Stimulated activated CD4-positive, alpha-beta T cell treated with anti-CD3 and anti-CD28 coated beads, Interleukin-2, amount 100 ng/mL, for 4 hours (primary cell): Measurements from ENCODE around the gene TMEM45A.
"Not testable (repeated sequence)": the region's sequence is repeated elsewhere in the genome, so short reads cannot be mapped to it uniquely, and the experiment has no call there.

Experiments used
- DNase-seq: peaks from one replicate; pipeline ENCODE4 v3.0.0-alpha.2; 2020; ENCODE audit warnings: low read depth

The TMEM45A gene

DNA sequence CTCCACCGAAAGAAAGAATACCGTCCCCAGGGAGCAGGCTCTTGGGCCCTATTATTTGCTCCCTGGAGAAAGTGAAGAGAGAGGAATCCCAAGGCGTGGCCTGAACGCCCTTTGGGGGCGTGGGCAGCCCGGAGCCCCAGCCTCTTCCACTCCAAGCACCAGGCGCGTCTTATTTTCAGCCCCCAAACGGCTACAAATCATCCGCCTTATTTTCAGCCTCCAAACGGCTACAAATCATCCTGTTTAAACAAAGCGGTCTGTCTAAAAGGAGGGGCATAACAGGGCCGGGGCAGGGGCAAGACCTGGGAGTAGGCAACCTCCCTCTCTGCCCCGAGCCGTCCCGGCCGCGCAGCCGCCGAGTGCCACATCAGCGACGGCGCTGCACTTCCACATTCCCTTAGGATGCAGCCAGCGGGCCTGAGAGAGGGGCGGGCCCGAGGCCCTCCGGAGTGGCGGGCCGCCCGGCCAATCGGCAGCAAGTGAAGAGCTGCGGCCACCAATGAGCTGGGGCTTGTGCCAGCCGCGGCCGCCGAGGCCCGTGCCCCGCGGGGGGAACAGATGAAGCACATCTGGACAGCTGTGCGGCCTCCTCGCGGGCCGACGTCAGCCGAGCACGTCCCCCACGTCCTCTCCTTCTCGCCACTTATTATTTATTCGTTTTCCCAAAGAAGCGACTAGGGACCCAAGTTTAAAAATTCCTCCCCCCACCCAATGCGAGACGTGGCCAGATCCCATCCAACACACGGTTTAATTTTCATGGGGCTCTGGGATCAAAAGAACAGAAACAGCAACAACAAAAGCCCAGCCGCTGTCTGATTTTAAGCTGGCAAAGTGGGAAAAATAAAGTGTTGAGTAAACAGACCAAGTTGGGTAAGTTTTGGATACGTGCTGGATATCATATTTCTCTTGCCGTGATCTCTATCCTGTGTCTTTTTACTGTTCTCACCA lies at the start of gene TMEM45A:
TMEM45A (plus strand) TSS at position 561 of the 948 bp plus-strand sequence. CDS start 62,593 bp downstream, outside the sequence.
- peak; percentile 55 for DNase-seq

- no peak for DNase-seq
Observed at GRCh38 chr3:100443690-100444089, 48.7 kb upstream of the TMEM45A start.

- DNase-seq, result not testable (repeated sequence)
Observed at GRCh38 chr3:100447067-100447466, 45.4 kb upstream of the TMEM45A start.

GRCh38 chr3:100448079-100448478 lies 44.3 kb upstream of the TMEM45A start:
- no peak for DNase-seq

DNA sequence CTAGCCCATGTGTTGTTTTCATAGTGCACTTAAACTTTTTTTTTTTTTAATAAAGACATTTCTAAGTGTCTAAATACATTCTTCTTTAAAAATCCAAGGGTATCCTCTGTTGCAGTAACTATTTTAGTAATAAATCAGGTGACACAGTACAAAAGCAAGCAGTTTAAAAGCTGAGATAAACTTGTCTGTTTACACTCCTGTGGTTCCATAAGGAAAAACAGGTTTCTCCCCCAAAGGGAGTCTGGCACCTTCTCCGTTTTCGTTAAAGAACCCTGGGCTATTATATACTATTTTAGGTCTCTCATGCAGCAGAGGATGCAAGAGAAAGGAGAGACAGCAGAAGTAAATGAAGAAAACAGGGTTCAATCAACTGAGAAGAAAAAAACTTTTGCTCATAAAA lies 43.2 kb upstream of the TMEM45A start:
- no peak for DNase-seq

GRCh38 chr3:100454677-100455076 lies 37.7 kb upstream of the TMEM45A start:
- no peak for DNase-seq

GRCh38 chr3:100455841-100456550 lies 36.4 kb upstream of the TMEM45A start:
- DNase-seq, result no peak

DNA sequence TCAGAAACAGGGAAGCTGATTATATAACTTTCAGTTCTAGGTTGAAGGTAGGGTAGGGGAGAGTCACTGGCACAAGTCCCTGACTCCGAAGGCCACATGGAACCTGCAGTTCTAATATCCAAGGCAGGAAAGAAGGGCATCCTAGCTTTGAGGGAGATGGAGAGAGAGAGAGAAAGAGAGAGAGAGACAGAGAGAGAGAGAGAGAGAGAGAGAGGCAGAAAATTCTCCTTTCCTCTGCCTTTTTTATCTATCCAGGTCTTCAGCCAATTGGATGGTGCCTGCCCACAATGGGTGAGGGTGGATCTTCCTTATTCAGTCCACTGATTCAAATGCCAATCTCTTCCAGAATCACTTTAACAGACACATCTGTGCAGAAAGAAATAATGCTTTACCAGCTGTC lies 35.7 kb upstream of the TMEM45A start:
- DNase-seq, result no peak

GRCh38 chr3:100457811-100458210 lies 34.6 kb upstream of the TMEM45A start:
- DNase-seq, result no peak

DNA sequence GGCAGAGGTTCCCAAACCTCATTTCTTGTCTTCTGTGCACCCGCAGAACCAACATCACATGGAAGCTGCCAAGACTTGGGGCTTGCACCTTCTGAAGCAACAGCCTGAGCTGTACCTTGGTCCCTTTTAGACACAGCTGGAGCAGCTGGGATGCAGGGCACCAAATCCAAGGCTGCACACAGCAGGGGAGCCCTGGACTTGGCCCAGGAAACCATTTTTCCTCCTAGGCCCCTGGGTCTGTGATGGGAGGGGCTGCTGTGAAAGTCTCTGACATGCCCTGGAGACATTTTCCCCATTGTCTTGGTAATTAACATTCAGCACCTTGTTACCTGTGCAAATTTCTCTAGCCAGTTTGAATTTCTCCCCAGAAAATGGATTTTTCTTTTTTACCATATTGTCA lies 33.6 kb upstream of the TMEM45A start:
- DNase-seq, result no peak

DNA sequence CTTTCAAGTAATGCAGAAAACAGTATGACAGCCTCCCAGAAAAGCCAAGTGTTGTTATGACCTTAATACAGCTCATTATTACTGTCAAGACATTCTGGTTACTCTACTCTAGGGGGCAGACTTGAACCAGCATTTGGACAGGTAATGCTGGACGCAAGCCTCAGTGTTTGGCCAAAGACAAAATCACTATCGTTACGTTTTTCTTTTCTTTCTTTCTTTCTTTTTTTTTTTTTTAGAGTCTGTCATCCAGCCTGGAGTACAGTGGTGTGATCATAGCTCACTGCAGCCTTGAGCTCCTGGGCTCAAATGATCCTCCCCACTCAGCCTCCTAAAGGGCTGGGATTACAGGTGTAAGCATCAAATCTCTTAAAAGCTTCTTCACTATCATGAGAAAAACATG lies 29.4 kb upstream of the TMEM45A start:
- no peak for DNase-seq

GRCh38 chr3:100463646-100464155 lies 28.7 kb upstream of the TMEM45A start:
- no peak for DNase-seq

- DNase-seq, result no peak
Observed at GRCh38 chr3:100465892-100466777, 26.3 kb upstream of the TMEM45A start.

- no peak for DNase-seq
Observed at GRCh38 chr3:100467133-100467532, 25.3 kb upstream of the TMEM45A start.

GRCh38 chr3:100468676-100469075 lies 23.7 kb upstream of the TMEM45A start:
- no peak for DNase-seq

DNA sequence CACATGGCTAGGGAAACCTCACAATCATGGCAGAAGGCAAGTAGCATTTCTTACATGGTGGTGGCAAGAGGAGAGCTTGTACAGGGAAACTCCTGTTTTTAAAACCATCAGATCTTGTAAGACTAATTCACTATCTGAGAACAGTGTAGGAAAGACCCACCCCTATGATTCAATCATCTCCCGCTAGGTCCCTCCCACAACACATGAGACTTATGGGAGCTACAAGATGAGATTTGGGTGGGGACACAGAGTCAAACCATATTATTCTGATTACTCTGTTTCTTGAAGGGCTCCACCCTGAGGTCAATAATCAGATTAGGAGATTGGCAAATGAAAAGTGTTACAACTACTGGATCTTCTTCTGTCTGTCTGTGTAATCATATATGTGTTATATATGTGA lies 21.5 kb upstream of the TMEM45A start:
- DNase-seq, result no peak

DNA sequence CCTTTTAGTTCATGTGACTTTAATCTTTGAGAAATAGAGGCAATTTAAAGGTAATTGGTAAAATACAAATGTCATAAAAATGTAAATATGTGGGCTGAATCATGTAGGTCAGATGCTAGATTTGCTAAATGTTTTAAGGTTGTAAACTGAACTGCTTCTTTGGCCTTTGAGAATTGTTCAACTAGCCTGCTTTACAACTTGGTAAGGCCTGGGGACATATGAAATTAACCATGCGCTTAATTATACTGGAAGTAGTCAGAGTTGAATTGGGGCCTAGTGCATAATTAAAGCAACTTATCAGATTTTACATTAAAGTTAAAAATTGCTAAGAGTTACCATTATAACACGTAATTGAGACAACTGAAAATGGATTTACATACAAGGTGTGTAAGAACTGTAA lies 21.0 kb upstream of the TMEM45A start:
- no peak for DNase-seq

DNA sequence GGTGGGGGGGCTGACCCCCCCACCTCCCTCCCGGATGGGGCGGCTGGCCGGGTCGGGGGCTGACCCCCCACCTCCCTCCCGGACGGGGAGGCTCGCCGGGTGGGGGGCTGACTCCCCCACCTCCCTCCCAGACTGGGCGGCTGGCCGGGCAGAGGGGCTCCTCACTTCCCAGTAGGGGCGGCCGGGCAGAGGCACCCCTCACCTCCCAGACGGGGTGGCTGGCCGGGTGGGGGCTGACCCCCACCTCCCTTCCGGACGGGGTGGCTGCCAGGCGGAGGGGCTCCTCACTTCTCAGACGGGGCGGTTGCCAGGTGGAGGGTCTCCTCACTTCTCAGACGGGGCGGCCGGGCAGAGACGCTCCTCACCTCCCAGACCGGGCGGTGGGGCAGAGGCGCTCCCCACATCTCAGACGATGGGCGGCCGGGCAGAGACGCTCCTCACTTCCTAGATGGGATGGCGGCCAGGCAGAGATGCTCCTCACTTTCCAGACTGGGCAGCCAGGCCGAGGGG lies 14.5 kb upstream of the TMEM45A start:
- not testable (repeated sequence) for DNase-seq

DNA sequence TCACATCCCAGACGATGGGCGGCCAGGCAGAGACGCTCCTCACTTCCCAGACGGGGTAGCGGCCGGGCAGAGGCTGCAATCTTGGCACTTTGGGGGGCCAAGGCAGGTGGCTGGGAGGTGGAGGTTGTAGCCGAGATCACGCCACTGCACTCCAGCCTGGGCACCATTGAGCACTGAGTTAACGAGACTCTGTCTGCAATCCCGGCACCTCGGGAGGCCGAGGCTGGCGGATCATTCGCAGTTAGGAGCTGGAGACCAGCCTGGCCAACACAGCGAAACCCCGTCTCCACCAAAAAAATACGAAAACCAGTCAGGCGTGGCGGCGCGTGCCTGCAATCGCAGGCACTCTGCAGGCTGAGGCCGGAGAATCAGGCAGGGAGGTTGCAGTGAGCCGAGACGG lies 13.9 kb upstream of the TMEM45A start:
- not testable (repeated sequence) for DNase-seq

DNA sequence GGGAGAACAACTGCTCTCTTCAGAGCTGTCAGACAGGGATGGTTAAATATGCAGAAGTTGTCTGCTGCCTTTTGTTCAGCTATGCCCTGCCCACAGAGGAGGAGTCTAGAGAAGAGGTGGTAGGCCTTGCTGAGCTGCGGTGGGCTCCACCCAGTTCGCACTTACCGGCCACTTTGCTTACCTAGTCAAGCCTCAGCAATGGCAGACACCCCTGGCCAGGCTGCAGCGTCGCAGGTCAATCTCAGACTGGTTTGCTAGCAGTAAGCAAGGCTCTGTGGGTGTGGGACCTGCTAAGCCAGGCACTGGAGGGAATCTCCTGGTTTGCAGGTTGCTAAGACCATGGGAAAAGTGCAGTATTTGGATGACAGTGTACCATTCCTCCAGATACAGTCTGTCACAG lies 12.3 kb upstream of the TMEM45A start:
- no peak for DNase-seq

- no peak for DNase-seq
Observed at GRCh38 chr3:100482176-100482575, 10.2 kb upstream of the TMEM45A start.

GRCh38 chr3:100483529-100483928 lies 8.9 kb upstream of the TMEM45A start:
- no peak for DNase-seq
